Measurements from ENCODE around the gene SFMBT2.

DNA sequence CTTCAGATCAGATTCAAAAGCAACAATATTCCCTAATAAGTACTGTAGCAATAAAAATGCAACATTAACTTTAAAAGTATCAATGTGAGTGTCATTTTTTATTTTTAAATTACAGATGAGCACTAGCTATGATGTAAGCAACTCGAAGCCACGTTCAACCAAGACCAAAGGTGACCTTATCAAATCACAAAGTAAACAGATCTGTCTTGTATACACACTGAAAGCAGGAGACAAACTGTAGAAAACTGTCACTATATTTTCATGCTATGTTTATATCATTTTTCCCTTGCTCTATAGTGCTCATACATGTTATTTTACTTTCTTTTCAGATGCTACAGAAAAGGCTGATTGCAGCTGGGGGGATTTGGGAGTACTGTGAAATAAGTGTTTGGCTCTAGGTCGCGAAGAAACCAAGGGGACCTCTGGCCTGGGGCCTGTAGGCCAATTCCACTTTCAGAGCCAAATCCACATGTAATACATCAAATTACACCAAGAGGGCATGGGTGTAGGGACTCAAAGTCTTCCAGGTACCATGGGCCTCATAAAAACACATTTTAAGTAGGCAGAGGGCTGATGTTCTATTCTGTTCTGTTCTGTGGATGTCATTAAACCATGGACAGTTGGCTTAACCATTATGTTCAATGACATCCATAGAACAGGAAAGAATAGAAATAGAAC lies 245.2 kb downstream of the SFMBT2 start:
- TF ChIP-seq FOXM1 (IDR thresholded peaks at IDR 0.05; ENCODE audit: borderline replicate concordance, low read depth) (no peak), TAF1 (IDR thresholded peaks at IDR 0.05; ENCODE audit: low read depth) (no peak), RAD21 (IDR thresholded peaks at IDR 0.05; ENCODE audit: low read depth) (no peak), YY1 (IDR thresholded peaks at IDR 0.05; ENCODE audit: low read depth) (no peak), CREB1 (IDR thresholded peaks at IDR 0.05; ENCODE audit: low read depth) (no peak), TCF12 (IDR thresholded peaks at IDR 0.05; ENCODE audit: low read depth) (no peak)
- TF ChIP-seq, protein P1, sequence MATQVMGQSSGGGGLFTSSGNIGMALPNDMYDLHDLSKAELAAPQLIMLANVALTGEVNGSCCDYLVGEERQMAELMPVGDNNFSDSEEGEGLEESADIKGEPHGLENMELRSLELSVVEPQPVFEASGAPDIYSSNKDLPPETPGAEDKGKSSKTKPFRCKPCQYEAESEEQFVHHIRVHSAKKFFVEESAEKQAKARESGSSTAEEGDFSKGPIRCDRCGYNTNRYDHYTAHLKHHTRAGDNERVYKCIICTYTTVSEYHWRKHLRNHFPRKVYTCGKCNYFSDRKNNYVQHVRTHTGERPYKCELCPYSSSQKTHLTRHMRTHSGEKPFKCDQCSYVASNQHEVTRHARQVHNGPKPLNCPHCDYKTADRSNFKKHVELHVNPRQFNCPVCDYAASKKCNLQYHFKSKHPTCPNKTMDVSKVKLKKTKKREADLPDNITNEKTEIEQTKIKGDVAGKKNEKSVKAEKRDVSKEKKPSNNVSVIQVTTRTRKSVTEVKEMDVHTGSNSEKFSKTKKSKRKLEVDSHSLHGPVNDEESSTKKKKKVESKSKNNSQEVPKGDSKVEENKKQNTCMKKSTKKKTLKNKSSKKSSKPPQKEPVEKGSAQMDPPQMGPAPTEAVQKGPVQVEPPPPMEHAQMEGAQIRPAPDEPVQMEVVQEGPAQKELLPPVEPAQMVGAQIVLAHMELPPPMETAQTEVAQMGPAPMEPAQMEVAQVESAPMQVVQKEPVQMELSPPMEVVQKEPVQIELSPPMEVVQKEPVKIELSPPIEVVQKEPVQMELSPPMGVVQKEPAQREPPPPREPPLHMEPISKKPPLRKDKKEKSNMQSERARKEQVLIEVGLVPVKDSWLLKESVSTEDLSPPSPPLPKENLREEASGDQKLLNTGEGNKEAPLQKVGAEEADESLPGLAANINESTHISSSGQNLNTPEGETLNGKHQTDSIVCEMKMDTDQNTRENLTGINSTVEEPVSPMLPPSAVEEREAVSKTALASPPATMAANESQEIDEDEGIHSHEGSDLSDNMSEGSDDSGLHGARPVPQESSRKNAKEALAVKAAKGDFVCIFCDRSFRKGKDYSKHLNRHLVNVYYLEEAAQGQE (IDR thresholded peaks at IDR 0.05; ENCODE audit: low read depth) = no peak
- TF ChIP-seq, protein P2, sequence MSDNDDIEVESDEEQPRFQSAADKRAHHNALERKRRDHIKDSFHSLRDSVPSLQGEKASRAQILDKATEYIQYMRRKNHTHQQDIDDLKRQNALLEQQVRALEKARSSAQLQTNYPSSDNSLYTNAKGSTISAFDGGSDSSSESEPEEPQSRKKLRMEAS (IDR thresholded peaks at IDR 0.05) = no peak
- TF ChIP-seq, protein P3, sequence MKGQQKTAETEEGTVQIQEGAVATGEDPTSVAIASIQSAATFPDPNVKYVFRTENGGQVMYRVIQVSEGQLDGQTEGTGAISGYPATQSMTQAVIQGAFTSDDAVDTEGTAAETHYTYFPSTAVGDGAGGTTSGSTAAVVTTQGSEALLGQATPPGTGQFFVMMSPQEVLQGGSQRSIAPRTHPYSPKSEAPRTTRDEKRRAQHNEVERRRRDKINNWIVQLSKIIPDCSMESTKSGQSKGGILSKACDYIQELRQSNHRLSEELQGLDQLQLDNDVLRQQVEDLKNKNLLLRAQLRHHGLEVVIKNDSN (IDR thresholded peaks at IDR 0.05) = no peak

All from Ishikawa (cell line).